GM19468 (cell line): ENCODE data around the gene OPRL1.
"Not testable (repeated sequence)": the region's sequence is repeated elsewhere in the genome, so short reads cannot be mapped to it uniquely, and the experiment has no call there.

Source experiments
- ATAC-seq: cut with Tn5 transposase; IDR thresholded peaks from one replicate; pipeline ENCODE4 v1.9.1; 2021; ENCODE audit warnings: mild to moderate bottlenecking, moderate library complexity, moderate number of reproducible peaks; ENCODE audit not compliant: unreplicated experiment; ENCODE audit errors: extremely low read depth

The OPRL1 gene

GRCh38 chr20:64113444-64113775 lies 33.5 kb downstream of the OPRL1 start:
- ATAC-seq, result no peak

- ATAC-seq, result no peak
Measured at GRCh38 chr20:64113796-64114355, 34.0 kb downstream of the OPRL1 start.

GRCh38 chr20:64114356-64114971 lies 34.6 kb downstream of the OPRL1 start:
- ATAC-seq, result no peak

GRCh38 chr20:64115171-64115911 lies 35.5 kb downstream of the OPRL1 start:
- no peak for ATAC-seq

GRCh38 chr20:64116016-64116415 lies 36.1 kb downstream of the OPRL1 start:
- no peak for ATAC-seq

GRCh38 chr20:64116541-64117431 lies 36.9 kb downstream of the OPRL1 start:
- no peak for ATAC-seq

- not testable (repeated sequence) for ATAC-seq
Measured at GRCh38 chr20:64117432-64117777, 37.5 kb downstream of the OPRL1 start.

- ATAC-seq, result no peak
Measured at GRCh38 chr20:64119301-64119680, 39.4 kb downstream of the OPRL1 start.

- no peak for ATAC-seq
Measured at GRCh38 chr20:64119681-64120341, 39.9 kb downstream of the OPRL1 start.

- no peak for ATAC-seq
Measured at GRCh38 chr20:64121586-64121985, 41.7 kb downstream of the OPRL1 start.

- not testable (repeated sequence) for ATAC-seq
Measured at GRCh38 chr20:64122927-64123326, 43.0 kb downstream of the OPRL1 start.

- not testable (repeated sequence) for ATAC-seq
Measured at GRCh38 chr20:64123517-64123916, 43.6 kb downstream of the OPRL1 start.

GRCh38 chr20:64129146-64129782 lies 49.4 kb downstream of the OPRL1 start:
- ATAC-seq, result no peak

GRCh38 chr20:64130271-64130670 lies 50.4 kb downstream of the OPRL1 start:
- ATAC-seq, result no peak

GRCh38 chr20:64130876-64131275 lies 51.0 kb downstream of the OPRL1 start:
- ATAC-seq, result no peak

GRCh38 chr20:64131406-64131805 lies 51.5 kb downstream of the OPRL1 start:
- no peak for ATAC-seq

- no peak for ATAC-seq
Measured at GRCh38 chr20:64133951-64134407, 54.1 kb downstream of the OPRL1 start.

GRCh38 chr20:64134744-64135143 lies 54.9 kb downstream of the OPRL1 start:
- ATAC-seq, result not testable (repeated sequence)

GRCh38 chr20:64136004-64136710 lies 56.3 kb downstream of the OPRL1 start:
- no peak for ATAC-seq
